ENCODE data around the gene GRB7.

The GRB7 gene

DNA sequence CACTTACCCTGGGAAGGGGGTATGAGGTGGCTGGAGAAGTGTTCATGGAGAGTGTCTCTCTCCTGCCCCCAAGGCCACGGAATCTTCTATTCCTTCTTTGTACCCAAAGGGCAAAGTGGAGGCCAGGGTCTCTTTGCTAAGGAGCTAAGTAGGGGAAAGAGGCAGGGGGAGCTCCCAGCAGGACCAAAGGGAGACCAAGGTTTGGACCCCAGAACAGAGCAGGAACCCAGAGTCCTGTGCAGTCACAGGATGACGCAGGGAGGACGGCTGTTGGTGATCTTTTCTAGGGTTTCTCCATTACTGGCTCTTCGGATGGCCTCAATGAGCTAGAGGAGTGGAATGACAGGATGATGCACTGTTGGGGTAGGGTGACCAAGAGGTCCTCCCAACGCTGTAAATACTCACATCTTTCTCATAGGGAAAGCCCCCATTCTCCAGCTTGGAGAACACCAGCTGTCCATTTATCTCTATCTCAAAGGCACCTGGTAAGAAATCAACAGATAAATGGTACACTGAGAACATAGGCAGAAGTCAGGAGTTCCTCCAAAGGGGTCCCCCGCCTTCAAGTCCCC, 8.4 kb upstream of the GRB7 start:
- H3K4me3 ChIP-seq (ENCODE audit: low read length) = peak overlapping the region; percentile 90
- DNase-seq (ENCODE audit: low read depth) = no peak
- TF ChIP-seq, protein P1, sequence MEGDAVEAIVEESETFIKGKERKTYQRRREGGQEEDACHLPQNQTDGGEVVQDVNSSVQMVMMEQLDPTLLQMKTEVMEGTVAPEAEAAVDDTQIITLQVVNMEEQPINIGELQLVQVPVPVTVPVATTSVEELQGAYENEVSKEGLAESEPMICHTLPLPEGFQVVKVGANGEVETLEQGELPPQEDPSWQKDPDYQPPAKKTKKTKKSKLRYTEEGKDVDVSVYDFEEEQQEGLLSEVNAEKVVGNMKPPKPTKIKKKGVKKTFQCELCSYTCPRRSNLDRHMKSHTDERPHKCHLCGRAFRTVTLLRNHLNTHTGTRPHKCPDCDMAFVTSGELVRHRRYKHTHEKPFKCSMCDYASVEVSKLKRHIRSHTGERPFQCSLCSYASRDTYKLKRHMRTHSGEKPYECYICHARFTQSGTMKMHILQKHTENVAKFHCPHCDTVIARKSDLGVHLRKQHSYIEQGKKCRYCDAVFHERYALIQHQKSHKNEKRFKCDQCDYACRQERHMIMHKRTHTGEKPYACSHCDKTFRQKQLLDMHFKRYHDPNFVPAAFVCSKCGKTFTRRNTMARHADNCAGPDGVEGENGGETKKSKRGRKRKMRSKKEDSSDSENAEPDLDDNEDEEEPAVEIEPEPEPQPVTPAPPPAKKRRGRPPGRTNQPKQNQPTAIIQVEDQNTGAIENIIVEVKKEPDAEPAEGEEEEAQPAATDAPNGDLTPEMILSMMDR (conservative IDR thresholded peaks at IDR 0.05; ENCODE audit: low read length) = no peak

DNA sequence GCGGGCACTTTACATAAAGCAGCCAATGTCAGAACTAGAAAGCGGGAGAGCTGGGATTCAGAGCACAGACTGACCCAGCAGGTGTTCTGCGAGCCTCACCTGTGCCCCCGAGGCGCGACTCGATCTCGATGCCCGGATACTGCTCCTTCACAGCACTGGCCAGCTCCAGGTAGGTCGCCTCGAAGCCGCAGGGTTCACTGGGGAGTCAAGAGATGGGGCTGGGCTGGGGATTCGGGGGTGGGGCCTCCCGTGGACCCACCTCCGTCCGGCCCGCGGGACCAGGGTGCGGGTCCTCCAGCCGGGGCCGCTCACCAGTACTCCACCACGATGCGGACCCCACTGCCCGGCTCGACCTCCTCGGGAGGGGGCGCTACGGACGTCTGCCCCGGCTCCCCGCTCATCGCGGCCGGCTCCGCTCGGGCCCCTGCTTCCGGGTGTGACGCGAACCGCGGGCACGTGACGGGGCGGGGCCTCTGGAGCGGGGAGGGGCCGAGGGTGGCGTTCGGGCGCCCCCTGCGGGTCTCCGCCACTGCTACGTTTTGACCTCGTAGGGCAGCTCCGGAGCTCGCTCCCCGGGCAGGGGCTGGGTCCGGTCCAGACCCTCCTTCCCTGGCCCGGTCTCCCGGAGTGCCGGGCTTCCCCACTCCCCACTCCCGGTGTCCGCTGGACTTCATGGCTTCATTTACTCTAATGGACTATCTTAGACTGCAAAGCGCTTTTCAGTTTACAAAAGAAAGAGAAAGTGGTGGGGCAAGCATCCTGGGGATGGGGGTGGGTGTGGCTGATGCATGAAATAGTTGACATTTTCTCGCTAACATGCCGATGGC, 7.4 kb upstream of the GRB7 start, which contains the start of gene MIEN1:
MIEN1 (minus strand) TSS at position 438 of the 827 bp plus-strand sequence; CDS start at position 401, 37 bp downstream.
- H3K4me3 ChIP-seq (ENCODE audit: low read length) = peak within 1 kb of the TSS; percentile 90
- TF ChIP-seq, protein P1 (conservative IDR thresholded peaks at IDR 0.05; ENCODE audit: low read length) = peak; percentile 62
- peak; percentile 75 for DNase-seq (ENCODE audit: low read depth)

DNA sequence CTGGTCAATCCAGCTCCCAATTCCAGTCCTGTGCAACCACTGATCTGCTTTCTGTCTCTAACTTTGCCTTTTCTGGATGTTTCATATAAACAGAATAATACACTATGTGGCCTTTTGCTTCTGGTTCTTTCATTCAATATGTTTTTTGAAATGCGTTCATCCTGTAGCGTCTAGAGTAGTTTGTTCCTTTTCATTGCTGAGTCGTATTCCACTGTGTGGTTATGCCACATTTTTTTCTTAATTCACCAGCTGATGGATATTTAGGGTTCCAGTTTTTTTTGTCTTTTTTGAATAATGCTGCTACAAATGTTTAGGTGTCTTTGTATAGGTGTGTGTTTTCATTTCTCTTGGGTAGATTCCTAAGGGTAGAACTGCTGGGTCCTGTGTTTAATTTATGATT, 5.2 kb upstream of the GRB7 start:
- DNase-seq (ENCODE audit: low read depth) = no peak
- H3K4me3 ChIP-seq (ENCODE audit: low read length) = no peak overlapping the region
- TF ChIP-seq, protein P1 (conservative IDR thresholded peaks at IDR 0.05; ENCODE audit: low read length) = no peak

DNA sequence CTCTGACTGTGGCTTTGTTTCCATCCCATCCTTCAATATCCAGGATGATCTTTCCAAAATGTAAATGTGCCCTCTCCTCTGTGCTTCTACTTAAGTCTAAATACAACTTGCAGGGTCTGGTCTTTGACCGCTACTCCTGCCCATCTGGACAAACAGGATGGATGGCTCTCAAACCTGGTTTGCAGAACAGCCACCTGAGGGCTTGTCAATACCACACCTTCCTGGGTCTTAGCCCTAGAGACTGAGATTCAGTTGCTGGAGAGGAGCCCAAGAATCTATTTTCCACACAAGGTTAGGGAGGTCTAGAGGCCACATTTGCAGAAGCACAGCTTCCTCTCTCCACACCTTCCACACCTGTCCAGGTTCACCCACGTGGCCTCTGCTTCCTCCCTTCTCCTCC, 1.9 kb upstream of the GRB7 start:
- TF ChIP-seq, protein P1 (conservative IDR thresholded peaks at IDR 0.05; ENCODE audit: low read length) = no peak
- no peak overlapping the region for H3K4me3 ChIP-seq (ENCODE audit: low read length)
- DNase-seq (ENCODE audit: low read depth) = no peak

DNA sequence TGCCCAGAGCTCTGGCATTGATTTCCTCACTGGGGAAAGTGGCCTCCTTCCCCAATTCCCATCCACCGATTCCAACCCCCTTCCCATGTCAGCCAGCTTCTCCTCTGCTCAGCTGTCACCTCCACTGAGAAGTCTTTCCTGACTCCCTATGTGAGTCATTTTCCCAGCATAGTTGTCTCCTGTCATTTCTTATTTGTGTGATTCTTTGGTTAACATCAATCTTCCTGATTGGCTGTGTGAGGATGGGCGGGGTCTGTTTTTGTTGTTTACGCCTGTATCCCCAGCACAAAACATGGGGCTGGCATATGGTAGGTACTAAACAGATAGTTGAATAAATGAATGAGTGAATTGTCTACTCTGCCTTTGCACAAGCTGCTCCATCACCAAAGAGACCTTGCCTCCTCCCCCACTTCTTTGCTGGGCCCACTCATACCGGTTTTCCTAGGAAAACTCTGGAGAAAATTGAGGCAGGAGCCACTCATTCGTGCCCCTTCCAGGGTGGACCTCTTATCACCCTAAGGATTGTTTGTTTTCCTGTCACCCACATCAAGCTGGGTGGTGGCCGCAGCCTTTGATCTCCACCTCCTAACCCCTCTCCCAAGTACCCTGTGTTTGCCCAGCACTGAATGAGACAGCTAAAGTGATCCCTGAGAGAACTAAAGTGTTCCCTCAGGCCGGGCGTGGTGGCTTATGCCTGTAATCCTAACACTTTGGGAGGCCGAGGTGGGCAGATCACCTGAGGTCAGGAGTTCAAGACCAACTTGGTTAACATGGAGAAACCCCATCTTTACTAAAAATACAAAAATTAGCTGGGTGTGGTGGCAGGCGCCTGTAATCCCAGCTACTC, 1.2 kb upstream of the GRB7 start:
- no peak overlapping the region for H3K4me3 ChIP-seq (ENCODE audit: low read length)
- no peak for DNase-seq (ENCODE audit: low read depth)
- TF ChIP-seq, protein P1 (conservative IDR thresholded peaks at IDR 0.05; ENCODE audit: low read length) = no peak

DNA sequence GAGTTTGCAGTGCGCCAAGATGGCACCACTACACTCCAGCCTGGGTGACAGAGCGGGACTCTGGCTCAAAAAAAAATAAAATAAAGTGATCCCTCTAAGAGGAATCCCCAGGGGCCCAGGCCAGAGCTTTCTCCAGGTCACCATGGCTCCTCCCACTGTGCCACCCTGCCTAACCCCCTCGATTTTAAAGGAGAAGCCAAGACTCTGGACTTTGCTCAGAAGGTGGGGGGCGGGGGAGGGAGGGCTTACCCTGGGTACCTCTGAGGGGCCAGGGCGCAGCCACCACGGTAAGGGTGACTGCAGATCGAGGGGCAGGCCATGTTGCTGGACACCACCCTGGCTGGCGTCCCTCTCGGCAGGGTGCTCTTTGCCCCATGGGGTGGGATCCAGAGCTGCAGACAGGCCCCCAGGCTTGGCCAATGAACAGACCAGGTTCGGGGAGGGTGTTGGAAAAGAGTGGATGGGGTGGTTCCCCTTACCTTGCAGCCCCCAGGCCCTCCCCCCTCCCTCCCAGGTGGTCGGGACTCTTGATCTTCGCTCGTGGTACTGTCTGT, 455 bp upstream of the GRB7 start:
- TF ChIP-seq, protein P1 (conservative IDR thresholded peaks at IDR 0.05; ENCODE audit: low read length) = no peak
- no peak overlapping the region for H3K4me3 ChIP-seq (ENCODE audit: low read length)
- DNase-seq (ENCODE audit: low read depth) = no peak
